Brain microvascular endothelial cell (primary cell): ENCODE results near the gene EPG5.

ENCODE experiments used
- DNase-seq: peaks from one replicate; pipeline ENCODE4 v3.0.0-alpha.2; 2020
- H3K27ac ChIP-seq: fragments of 250-450 bp; sonication (Bioruptor Pico); 2 replicates; pipeline ENCODE4 v1.5.1; 2020; ENCODE audit warnings: mild to moderate bottlenecking, moderate library complexity
- H3K27me3 ChIP-seq: fragments of 250-450 bp; sonication (Bioruptor Pico); replicated peaks from 2 replicates; pipeline ENCODE4 v1.5.1; 2020; ENCODE audit warnings: mild to moderate bottlenecking
- H3K36me3 ChIP-seq: fragments of 250-450 bp; sonication (Bioruptor Pico); replicated peaks from 2 replicates; pipeline ENCODE4 v1.5.1; 2020; ENCODE audit warnings: mild to moderate bottlenecking
- H3K4me3 ChIP-seq: 2 replicates; pipeline ENCODE4 v1.5.1; 2011; ENCODE audit warnings: low read depth, mild to moderate bottlenecking, control low read depth, low read length, moderate library complexity
- CTCF ChIP-seq: IDR thresholded peaks from 2 replicates; pipeline ENCODE4 v1.5.1; 2011; ENCODE audit warnings: low read depth, mild to moderate bottlenecking, moderate library complexity, low read length, control low read depth, inconsistent platforms; ENCODE audit errors: missing control alignments
- in situ Hi-C: cut with HindIII; loops from 2 replicates; pipeline ENCODE4 v1.10.0; 2017; ENCODE audit warnings: low sequenced_read_pairs, low pct_ligation_motif_present

EPG5 gene

DNA sequence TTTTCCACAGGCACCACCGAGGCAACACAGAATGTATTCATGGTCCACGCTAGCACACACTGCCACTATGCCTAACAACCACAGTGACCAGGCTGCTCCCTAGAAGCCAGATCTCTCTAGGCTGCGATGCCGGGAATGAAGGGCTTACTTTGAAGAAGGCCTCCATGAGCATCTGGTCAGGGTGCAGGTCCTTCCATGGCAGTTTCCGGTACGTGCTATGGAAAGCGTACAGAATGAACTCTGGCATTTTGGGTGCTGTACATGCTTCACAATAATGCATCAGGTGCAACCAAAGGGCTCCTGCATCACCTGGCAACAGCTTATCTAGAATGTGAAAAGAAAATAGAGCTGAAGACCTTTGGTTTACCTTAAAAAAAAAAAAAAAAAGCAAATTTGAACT is 96.7 kb downstream of the EPG5 start:
- H3K4me3 ChIP-seq, result no peak overlapping the region
- no peaks in the 10 kb centered on the region for H3K27me3 ChIP-seq
- H3K27ac ChIP-seq, result no peak overlapping the region
- peaks cover 57% of the 10 kb centered on the region for H3K36me3 ChIP-seq
- in situ Hi-C loops, result no loop called here
- DNase-seq, result no peak
- no peak for TF ChIP-seq CTCF

DNA sequence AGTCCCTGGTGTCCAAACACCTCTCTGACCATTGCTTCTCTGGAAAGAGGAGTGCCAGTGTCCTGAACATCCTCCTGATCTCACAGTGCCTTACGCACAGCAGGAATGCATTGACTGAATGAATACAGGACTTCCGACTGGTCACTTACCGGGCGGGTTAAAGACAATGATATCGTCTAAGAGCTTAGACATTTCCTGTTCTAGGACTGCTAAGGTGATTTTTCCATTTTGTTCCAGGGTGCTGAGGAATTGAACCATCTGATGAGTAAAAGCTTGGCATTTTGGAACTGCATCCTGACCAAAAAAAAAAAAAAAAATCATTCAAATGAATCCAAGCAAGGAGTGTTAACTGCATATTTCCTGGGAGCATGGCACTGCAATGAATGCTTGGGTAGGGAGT is 101.7 kb downstream of the EPG5 start:
- TF ChIP-seq CTCF, result no peak
- Histone ChIP-seq H3K4me3 (no peak overlapping the region), H3K36me3 (peaks cover 63% of the 10 kb centered on the region), H3K27ac (no peak overlapping the region), H3K27me3 (no peaks in the 10 kb centered on the region)
- DNase-seq, result no peak
- in situ Hi-C loops, result no loop called here

DNA sequence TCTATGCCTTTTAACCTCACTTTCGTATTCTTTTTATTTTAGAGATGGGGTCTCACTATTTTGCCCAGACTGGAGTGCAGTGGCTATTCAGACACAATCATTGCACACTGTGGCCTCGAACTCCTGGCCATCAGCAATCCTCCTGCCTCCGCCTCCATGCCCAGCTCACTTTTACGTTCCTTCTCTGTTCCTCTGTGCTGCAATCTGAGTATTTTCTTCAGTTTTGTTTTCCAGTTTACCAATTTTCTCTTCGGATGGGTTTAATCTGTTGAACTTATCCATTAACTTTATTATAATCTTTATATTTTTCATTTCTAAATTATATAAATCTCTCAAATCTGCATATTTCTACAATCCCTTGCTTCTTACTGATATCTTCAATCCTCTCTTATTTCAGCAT is 103.0 kb downstream of the EPG5 start:
- DNase-seq, result no peak
- TF ChIP-seq CTCF, result no peak
- Histone ChIP-seq H3K4me3 (no peak overlapping the region), H3K27me3 (no peaks in the 10 kb centered on the region), H3K27ac (no peak overlapping the region), H3K36me3 (peaks cover 69% of the 10 kb centered on the region)
- in situ Hi-C loops, result no loop called here

- Histone ChIP-seq H3K27ac (no peak overlapping the region), H3K36me3 (peaks cover 74% of the 10 kb centered on the region), H3K27me3 (no peaks in the 10 kb centered on the region), H3K4me3 (no peak overlapping the region)
- TF ChIP-seq CTCF, result no peak
- DNase-seq, result no peak
- in situ Hi-C loops, result no loop called here
Measured at GRCh38 chr18:45863469-45863868, 103.7 kb downstream of the EPG5 start.

- Histone ChIP-seq H3K27ac (peak overlapping the region; percentile 56), H3K4me3 (no peak overlapping the region), H3K36me3 (peaks cover 72% of the 10 kb centered on the region), H3K27me3 (no peaks in the 10 kb centered on the region)
- no peak for DNase-seq
- TF ChIP-seq CTCF, result no peak
- in situ Hi-C loops, result no loop called here
Measured at GRCh38 chr18:45861926-45862325, 105.2 kb downstream of the EPG5 start.

DNA sequence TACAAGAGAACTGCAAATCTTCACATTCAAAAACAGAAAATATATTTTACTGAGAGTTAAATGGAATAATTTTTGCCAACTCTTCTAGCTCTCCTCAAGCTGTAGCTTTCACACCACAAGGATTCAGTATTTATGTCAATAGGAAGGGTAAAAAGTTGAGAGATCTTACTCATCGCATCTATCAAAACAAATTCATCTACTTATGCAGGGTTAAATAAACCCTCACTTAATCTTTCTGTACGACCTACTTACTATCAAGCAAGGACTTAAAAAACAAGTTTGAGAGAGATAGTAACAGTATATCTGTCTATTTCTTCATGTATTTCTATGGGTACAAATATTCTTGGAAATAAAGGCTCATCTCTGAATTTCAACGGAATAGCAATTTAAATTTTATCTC is 106.2 kb downstream of the EPG5 start:
- DNase-seq, result no peak
- Histone ChIP-seq H3K36me3 (peaks cover 66% of the 10 kb centered on the region), H3K27ac (peak overlapping the region; percentile 56), H3K4me3 (no peak overlapping the region), H3K27me3 (no peaks in the 10 kb centered on the region)
- in situ Hi-C loops, result no loop called here
- TF ChIP-seq CTCF, result no peak
